Fibroblast of skin of scalp (primary cell): ENCODE results near the gene PDZD7.

Source experiments
- DNase-seq: peaks from one replicate; pipeline ENCODE4 v3.0.0-alpha.2; 2013

Gene PDZD7

DNA sequence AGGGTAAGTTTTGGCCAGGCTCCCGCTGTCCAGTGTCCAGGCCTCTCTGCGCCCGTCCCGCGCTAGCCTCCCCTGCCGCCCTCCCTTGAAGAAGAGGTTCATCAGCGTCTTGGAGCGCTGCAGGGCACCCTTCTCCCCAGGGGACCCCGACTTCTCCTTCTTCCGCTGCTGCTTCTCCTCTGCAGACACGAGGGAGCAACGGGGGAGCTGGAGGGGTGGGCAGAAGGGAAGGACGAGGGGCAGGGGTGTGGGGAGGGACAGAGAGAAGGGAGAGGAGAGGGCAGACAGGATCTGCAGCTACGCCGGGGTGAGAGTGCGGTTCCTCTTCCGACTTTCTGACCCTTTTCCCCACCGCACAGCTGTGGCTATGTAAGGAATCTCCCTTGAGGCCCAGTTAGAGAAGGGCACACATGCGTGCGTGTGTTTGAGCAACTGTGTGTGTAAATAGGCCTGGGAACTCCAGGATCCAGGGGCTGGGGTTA is 12.8 kb downstream of the PDZD7 start:
- DNase-seq: no peak

DNA sequence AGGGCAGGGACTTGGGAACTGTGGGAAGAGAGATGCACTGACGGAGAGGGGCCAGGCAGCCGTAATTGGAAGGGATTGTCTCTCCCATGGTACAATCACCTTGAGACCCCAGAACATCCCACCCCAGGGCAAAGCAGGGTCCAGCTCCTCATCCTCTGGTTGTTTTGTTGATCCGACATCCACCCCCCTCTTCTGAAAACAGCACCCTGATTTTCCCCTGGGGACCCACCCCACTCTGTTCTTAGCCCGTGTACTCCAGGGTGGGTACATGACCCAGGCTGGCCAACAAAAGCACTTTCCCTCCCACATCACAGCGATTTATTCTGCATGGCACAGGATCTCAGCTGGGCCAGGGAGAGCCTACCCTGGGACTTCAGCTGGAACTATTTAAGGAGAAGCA is 14.1 kb downstream of the PDZD7 start:
- no peak for DNase-seq

DNA sequence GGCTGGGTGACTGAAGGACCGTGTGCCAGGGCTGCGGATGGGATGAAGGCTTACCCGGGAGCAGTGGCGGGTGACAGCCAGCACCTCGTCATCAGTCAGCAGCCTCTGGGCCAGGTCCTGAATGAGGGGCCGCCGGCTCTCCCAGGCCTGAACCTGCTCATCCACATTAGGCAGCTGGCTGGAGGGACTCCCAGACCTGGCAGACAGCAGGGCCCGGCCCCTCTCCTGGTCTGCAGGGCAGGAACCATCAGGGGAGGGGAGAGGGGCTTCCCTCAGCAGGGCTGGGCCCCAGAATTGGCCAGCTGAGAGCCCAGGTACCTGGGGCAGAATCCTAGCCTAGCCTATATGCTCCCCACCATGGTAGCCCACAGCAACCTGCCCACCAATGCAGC is 15.4 kb downstream of the PDZD7 start:
- no peak for DNase-seq

DNA sequence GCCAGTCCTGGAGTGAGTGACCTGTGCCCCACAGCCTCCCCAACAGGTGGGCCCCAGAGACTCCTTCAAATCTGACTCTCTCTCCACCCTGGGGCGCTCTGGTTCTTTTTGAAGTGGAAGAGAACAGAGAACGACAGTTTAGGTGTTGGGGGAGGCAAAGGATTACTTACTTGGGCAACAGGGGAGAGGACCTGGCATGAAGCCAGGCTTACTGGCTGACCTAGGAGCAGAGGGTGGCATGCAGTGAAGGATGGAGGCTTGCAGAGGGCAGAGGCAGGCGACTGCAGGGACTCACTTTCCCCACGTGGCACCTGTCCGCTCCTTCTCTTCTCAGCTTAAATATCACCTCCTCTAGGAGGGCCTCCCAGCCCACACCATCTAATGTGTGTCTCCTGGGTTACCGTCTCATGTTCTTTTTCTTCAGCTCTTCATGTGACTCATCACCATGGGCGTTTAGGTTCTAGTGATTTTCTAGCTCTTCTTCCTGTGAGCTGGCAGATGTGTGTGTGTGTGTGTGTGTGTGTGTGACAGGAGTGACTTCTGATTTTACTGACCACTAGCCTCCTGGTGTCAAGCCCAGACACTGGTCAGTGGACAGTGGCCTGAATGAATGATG is 15.9 kb downstream of the PDZD7 start:
- DNase-seq: peak; percentile 86

DNA sequence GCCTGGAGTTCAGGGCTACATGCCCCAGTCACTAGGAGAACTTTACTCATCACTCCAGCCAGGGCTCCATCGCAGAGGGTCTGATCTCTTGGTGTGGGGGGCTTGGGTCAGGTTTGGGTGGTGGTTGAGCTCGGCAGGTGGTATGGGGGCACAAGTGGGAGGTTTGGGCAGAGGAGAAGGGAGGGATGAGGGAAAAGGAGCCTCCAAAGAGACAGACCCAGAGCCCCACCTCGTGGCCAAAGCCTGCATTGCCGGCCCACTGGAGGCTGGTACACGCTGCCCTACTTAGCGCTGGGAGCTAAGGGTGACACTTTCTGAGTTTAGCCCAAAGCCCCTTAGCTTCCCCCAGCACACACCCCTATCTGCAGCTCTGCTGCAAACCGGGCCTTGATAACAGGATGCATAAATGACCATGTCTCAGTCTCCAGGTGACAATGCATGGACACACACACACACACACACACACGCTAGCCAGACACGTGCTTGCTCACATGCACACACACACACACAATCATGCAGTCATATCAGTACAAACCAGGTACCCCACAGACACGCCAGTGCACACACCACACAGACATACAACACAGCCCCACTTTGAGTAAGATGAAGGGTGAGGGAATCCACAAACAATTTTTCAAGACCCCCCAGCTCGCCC is 16.6 kb downstream of the PDZD7 start:
- DNase-seq: peak; percentile 66

DNA sequence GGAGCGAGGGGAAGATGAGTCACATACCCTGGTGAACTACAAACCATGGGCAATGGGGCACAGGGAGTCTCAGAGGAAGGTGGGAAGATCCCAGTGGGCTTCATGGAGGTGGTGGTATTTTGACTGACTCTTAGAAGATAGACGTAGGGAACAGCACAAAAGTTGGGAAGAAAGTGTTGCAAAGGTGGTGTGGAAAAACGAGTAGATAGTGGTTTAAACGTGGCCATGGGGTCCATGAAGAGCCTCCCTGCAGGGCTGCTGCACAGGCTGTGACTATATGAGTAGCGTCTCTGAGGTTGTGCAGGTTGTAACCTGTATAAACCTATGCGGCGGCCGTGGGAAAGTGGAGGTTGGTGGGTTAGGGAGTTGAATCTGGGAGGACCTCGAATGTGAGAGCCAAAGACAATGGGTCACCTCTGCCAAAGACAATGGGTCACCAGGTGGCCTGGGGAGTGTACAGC is 17.5 kb downstream of the PDZD7 start:
- no peak for DNase-seq

DNA sequence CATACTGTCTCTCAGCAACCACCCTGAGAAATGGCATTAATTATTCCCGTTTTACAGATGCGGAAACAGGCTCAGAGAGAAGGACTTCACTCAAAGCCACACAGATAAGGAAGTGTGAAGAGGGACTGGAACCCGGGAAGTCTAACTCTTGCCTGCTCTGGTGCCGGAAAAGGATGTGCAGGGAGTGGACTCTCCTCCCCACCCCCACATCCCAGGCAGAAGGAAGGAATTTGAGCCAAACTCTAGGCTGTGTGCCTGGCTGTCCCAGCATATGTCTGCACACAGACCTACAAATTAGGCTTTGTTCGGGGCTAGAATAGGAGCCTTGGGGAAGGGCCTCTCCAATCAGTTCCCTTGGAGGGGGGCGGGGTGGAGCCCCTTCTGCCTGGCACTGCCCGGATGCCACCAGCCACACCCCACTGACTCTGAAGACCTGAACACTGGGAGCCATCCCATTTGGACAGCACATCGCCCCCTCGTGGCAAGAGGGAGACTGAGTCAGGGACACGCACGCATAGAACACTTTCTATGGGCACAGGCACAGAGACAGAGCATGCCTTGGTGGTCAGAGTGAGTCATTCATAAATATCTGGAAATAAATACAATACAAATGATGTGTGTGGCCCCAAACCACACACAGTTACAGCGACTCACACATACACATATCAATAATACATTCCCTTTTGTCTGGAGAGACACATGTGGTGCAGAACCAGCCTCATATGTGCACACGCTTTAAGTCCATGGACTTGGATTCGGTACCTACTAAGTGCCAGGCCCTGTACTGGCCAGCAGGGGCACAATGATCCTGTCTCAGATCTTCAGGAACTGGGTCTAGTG is 18.2 kb downstream of the PDZD7 start:
- DNase-seq: peak; percentile 96

DNA sequence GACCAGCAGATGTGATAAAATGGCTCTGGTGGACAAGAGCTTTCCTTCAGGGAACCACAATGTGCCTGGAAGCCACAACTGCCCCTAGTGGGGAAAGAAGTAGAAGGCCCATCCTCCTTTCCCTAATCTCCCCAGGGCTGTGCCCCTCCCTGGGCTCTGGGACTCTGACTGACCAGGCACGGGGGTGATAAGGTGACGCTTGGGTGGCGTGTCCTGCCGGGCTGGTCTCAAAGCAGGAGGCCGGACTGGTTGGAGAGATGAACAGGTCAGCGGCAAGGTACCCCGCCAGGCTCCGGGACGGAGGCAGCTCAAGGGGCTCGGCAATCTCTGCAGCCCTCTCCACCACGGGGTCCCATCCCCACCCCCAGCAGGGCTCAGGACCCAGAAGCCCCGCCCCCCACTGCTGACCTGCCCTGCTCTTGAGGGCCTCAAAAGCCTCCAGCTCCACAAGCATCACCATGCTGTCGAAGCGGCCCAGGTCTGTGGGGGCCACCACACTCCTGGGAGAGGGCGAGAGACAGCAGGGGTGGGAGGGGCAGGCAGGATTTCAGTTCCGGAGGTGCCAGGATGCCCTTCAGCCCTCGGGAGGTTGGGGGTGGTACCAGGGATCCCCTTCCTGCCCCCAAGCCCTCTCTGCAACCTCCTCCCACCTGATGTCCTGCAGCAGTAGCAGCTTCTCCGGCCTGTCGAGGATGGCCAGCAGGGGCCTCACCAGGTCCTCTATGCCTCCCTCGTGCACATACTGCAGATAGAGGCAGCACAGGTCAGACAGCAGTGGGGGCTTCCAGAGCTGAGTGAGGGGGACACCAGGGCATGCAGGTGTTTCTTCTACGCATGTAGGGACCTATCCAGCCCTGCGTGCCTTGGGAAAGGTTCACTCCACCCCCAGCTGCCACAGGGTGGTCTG is 19.2 kb downstream of the PDZD7 start:
- DNase-seq: no peak

DNA sequence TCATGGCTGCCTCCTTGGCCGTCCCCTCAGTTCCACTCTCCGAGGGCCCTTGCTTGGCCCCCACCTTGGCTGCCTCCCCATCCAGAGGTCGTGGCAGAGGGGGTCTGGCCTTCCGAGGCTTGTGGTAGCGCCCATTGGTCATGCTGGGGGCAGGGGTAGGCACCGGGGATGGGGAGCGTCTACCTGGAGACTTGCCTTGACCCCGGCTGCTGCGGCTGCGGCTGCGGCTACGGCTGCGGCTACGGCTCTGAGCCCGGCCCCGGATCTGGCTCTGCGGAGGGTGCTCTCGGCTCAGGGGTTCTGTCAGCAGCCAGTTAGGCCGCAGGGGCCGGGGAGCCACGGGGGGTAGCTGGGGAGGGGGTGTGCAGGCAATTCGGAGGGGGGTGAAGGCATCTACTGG is 20.6 kb downstream of the PDZD7 start:
- no peak for DNase-seq

DNA sequence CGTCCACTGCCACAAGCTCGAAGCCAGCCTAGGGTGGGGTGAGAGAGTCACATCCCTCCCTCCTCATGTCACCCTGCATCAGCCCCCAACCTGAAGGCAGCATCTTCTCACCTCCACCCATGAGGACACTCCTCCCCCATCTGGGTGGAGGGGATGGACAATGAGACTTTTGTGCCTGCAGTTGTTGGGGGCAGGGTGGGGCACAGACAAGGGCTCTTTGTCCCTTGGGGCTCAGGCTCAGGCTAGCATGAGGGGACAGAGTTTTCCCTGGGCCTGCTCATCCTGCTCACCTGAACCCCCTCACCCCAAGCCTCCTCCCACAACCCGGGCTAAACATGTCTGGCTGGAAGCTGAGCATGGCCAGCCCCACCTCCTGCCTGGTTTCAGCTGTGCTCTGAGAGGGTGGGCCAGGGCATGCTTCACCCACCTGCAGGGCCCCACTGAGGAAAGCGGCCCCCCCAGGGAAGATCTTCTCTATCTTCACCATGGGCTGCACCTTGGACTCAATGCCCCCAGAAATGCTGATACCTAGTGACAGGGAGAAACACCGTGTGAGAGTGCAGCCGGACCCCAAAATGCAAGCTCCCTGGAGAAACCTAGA is 22.0 kb downstream of the PDZD7 start:
- no peak for DNase-seq

DNA sequence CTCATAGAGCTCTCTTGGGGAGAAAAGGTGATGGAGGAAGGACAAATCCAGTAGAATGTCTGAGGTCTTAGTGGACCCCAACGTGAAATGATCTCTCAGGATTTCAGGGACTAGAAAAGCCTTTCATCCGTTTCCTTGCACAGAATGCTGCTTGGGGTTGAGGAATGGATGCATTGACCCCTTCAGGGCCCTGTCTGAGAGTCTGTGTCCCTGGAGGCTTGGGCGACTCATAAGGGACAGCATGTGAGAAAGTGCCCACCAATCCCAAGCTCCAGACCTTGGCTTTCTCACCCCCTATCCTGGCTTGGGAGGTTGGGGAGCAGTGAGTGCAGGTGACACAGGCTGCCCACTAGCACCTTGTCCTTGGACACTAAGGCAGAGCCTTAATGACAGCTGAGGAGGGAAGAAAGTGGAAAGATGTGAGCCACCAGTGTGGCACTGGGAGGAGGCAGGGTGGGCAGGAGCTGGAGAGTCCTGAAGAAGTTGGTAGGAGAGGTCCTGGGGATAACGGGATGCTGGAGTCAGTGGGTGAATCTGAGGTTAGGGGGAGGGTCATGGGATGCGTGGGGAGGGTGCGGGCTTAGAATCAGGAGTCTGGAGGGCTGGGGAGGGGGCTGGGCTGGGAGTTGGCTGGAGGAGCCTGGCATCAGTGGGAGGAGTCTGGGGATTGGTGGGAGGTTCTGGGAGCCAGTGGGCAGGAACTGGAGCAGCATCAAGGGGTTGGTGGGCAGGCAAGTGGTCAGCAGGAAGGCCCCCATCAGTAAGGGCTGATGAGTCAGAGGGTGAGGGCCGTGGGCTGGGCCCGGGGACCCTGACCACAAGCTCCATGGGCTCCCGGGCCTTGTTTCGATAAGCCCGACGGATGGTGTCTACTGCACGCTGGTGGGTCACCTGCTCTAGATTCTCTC is 22.8 kb downstream of the PDZD7 start:
- DNase-seq: peak; percentile 56

DNA sequence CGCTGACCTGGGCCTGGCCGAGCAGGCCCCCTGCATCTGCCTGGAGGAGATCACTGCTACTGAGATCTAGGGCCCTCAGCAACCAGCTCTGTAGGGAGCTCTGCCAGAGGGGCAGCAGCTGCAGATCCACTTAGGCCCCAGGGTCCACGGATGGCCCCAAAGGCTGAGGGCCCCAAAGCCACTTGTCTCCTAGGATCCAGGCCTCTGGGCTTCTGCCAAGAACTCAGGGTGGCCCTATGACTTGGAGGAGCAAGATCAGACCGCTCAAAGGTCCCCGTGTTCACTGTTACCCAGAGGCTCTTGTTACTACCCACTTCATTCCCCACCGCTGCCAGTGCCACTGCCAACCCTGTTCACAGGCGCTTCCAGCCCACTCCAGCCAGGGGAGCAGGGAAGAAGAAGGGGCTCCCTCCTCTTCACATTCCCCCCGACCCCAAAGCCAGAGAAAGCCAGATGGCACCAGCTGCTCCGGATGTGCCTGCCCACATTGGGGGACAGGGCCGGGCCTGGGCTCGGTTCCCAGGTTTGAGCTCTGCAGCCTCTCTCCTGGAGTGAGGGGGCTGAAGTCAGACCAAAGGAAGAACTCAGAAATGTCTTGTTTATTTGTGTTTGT is 23.7 kb downstream of the PDZD7 start:
- no peak for DNase-seq

DNA sequence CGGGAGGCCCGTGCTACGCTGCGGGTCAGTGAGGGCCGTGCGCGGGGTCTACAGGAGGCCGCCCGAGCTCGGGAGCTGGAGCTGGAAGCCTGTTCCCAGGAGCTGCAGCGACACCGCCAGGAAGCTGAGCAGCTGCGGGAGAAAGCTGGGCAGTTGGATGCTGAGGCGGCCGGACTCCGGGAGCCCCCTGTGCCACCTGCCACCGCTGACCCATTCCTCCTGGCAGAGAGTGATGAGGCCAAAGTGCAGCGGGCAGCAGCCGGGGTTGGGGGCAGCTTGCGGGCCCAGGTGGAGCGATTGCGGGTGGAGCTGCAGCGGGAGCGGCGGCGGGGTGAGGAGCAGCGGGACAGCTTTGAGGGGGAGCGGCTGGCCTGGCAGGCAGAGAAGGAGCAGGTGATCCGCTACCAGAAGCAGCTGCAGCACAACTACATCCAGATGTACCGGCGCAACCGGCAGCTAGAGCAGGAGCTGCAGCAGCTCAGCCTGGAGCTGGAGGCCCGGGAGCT is 24.3 kb downstream of the PDZD7 start:
- no peak for DNase-seq

DNA sequence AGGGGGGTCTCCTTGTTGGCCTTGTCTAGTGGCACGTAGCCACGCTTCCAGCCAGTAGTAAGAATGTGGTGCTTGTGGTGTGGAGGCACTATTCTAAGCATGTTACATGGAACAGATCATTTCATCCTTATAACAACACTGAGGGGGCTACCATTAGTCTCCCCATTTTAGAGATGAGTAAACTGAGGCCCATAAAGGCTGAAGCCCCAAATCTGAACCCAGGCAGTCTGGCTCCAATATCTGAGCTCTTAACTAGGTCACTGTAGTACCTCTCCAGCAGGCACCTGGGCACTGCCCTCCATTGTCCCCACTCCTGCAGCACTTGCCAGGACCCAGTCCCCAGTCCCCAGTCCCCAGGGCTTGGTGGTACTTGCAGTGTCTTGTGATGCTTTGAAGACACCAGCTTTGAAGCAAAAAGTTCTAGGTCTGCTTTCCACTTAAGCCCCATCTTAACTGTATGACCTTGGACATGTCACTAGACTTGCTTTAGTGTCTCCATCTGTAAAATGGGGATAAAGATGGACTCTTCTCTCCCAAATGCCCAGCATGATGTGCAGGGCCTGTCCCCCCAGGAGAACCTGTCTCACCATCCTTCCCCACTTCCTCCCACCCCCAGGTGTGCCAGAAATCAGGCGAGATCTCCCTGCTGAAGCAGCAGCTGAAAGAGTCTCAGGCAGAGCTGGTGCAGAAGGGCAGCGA is 24.9 kb downstream of the PDZD7 start:
- no peak for DNase-seq

DNA sequence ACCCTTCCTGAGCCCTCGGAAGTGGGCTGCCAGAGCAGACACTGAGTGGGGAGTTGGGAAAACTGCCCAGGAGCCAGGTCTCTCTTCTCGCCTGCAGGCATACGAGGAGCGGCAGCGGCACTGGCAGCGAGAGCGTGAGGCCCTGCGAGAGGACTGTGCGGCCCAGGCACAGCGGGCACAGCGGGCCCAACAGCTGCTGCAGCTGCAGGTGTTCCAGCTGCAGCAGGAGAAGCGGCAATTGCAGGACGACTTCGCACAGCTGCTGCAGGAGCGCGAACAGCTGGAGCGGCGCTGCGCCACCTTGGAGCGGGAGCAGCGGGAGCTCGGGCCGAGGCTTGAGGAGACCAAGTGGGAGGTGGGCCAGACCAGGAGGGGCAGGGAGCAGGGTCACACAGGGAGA is 25.6 kb downstream of the PDZD7 start:
- no peak for DNase-seq

DNA sequence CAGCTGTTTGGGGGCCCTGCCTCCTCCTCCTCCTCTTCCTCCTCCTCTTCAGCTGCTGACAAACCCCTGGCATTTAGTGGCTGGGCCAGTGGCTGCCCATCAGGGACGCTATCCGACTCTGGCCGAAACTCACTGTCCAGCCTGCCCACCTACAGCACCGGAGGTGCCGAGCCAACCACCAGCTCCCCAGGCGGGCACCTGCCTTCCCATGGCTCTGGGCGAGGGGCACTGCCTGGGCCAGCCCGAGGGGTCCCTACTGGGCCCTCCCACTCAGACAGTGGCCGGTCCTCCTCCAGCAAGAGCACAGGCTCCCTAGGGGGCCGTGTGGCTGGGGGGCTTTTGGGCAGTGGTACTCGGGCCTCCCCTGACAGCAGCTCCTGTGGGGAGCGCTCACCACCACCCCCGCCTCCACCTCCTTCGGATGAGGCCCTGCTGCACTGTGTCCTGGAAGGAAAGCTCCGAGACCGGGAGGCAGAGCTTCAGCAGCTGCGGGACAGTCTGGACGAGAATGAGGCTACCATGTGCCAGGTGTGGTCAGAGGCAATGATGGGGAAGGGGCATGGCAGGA is 27.2 kb downstream of the PDZD7 start:
- DNase-seq: no peak

DNA sequence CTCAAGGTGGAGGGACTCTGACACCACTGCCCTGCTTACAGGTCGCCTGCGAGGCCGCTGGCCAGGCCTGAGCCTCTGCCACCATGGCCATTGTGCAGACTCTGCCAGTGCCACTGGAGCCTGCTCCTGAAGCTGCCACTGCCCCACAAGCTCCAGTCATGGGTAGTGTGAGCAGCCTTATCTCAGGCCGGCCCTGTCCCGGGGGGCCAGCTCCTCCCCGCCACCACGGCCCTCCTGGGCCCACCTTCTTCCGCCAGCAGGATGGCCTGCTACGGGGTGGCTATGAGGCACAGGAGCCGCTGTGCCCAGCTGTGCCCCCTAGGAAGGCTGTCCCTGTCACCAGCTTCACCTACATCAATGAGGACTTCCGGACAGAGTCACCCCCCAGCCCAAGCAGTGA is 28.5 kb downstream of the PDZD7 start:
- DNase-seq: no peak

DNA sequence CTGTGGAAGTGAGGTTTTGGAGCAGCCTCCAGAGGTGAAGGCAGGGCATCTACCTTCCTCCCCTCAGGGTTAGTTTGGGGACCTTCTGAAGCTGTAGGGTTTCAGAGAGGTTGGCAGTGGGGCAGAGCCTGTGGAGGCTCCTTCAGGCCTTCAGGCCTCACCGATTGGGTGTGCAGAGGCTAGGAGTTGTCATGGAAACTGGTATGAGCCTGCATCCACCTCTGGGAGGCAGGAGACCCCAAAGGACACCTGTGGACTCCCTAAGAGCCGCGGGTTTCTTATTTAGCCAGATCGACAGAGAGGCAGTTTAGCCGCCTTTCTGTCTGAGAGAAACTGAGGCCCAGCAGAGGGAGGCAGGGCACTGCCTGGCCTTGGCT is 29.3 kb downstream of the PDZD7 start:
- DNase-seq: no peak

DNA sequence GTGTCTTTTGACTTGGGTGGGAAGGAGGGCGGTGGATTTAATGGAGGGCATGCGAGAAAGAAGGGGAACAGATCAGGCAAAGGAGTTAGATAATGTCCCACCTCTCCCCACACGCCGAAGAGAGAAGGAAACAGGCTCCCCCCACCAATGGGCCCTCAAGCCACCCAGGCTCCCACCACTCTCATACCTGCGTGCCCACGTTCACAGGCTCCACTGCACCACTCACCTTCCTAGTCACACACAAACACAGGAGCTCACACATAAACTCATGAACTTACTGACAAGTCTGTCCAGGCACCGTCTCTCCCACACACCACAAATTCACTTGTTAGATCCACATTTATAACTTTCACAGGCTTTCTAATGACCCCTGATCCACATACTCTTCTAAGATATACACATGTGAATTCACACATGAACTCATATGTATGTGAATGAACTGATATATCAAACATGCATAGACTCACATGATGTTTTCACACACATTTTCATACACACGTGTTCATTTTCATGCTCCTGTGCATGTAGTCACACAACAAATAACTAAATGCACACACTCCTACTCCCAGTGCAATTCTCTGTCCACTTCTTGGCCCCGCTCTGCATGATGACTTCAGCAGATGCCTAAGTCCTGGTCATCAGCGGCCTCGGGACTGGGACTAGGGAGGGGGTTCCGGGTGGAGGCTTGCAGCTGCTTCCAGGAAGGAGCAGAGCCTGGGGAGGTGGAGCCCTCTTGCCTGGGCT is 29.8 kb downstream of the PDZD7 start:
- DNase-seq: peak; percentile 79
